ENCODE results near the gene SLC41A2. TPM values are rescaled to one million over a fixed set of nuclear protein-coding genes. Genes with fewer than 3 reads are reported as not detected.

Gene SLC41A2
- total and polyA plus RNA-seq, 2 donors (not counting 3 experiments of a cell fraction or from before 2014, with no cell fraction given), result 1.7 to 7.5 TPM

DNA sequence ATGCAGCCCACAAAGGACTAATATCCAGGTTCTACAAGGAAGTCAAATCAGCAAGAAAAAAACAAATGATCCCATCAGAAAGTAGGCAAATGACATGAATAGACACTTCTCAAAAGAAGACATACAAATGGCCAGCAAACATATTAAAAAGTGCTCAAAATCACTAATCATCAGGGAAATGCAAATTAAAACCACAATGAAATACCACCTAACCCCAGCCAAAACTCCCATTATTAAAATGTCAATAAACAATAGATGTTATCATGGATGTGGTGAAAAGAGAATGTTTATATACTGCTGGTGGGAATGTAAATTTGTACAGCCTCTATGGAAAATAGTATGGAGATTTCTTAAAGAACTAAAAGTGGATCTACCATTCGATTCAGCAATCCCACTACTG, 25.0 kb downstream of the SLC41A2 start:
- Histone ChIP-seq H2AFZ (ENCODE audit: low read depth, low read length) (no peak overlapping the region), H3K9ac (replicated peaks; ENCODE audit: extremely low read depth, insufficient read depth, low read length) (no peak overlapping the region), H3K27ac (ENCODE audit: insufficient read depth, low read depth, low read length) (no peak overlapping the region), H3K9me1 (replicated peaks; ENCODE audit: control insufficient read depth, extremely low read depth, insufficient read depth, low read length) (no peaks in the 10 kb centered on the region), H3K9me3 (replicated peaks; ENCODE audit: control insufficient read depth, insufficient read depth, low read length) (no peaks in the 10 kb centered on the region), H3K79me2 (ENCODE audit: control insufficient read depth, insufficient read depth, low read length) (no peaks in the 10 kb centered on the region), H4K20me1 (replicated peaks; ENCODE audit: control insufficient read depth, extremely low read depth, insufficient read depth, low read length) (no peaks in the 10 kb centered on the region), H3K27me3 (ENCODE audit: control insufficient read depth in 2 of 2, insufficient read depth in 2 of 2, low read length in 2 of 2) (no peaks in the 10 kb centered on the region), H3K36me3 (ENCODE audit: control insufficient read depth in 2 of 2, extremely low read depth in 1 of 2, insufficient read depth in 2 of 2, low read length in 2 of 2) (no peaks in the 10 kb centered on the region), H3K4me1 (ENCODE audit: control insufficient read depth, extremely low read depth, insufficient read depth, low read length) (no peaks in the 10 kb centered on the region), H3K4me3 (replicated peaks in 1 of 3; ENCODE audit: insufficient read depth in 1 of 3, low read depth in 1 of 3, low read length in 3 of 3) (no peak overlapping the region), H3K4me2 (ENCODE audit: insufficient read depth, low read length) (no peak overlapping the region)
- FAIRE-seq (no peak), DNase-seq (ENCODE audit: low read depth, low spot score) (no peak)
- dilution Hi-C loops (cut with MboI; ENCODE audit: extremely low pct_ligation_motif_present, low sequenced_read_pairs) (no loop called here), intact Hi-C loops (cut with micrococcal nuclease) (no loop called here)
- CTCF ChIA-PET, result no interaction called here
- no TSS peak for BruUV-seq (replicated peaks)
- POLR2A ChIA-PET, result no interaction called here
- no peak for TF ChIP-seq FOS (IDR thresholded peaks at IDR 0.05; ENCODE audit: borderline replicate concordance, insufficient read depth, low read length)
- TF ChIP-seq POLR2AphosphoS5 (IDR thresholded peaks at IDR 0.05; ENCODE audit: insufficient read depth, low read depth, low read length), result no peak
- no peak for TF ChIP-seq EZH2 (IDR thresholded peaks at IDR 0.05; ENCODE audit: borderline replicate concordance, low read depth, low read length, severe bottlenecking)
- no peak for TF ChIP-seq JUN (IDR thresholded peaks at IDR 0.05; ENCODE audit: borderline replicate concordance, insufficient read depth, insufficient read length, low read depth)
- no peak for TF ChIP-seq MYC (IDR thresholded peaks at IDR 0.05; ENCODE audit: low read depth, low read length)
- TF ChIP-seq, protein P1, sequence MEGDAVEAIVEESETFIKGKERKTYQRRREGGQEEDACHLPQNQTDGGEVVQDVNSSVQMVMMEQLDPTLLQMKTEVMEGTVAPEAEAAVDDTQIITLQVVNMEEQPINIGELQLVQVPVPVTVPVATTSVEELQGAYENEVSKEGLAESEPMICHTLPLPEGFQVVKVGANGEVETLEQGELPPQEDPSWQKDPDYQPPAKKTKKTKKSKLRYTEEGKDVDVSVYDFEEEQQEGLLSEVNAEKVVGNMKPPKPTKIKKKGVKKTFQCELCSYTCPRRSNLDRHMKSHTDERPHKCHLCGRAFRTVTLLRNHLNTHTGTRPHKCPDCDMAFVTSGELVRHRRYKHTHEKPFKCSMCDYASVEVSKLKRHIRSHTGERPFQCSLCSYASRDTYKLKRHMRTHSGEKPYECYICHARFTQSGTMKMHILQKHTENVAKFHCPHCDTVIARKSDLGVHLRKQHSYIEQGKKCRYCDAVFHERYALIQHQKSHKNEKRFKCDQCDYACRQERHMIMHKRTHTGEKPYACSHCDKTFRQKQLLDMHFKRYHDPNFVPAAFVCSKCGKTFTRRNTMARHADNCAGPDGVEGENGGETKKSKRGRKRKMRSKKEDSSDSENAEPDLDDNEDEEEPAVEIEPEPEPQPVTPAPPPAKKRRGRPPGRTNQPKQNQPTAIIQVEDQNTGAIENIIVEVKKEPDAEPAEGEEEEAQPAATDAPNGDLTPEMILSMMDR (IDR thresholded peaks at IDR 0.05; ENCODE audit: extremely low read depth in 1 of 2, insufficient read depth in 1 of 2, low read depth in 1 of 2, low read length in 2 of 2), result no peak
- TF ChIP-seq GATA2 (IDR thresholded peaks at IDR 0.05; ENCODE audit: insufficient read depth, insufficient read length, low read depth, low read length), result no peak
- no peak for TF ChIP-seq POLR2A (IDR thresholded peaks at IDR 0.05; ENCODE audit: low read depth, low read length)
- TF ChIP-seq, protein P2, sequence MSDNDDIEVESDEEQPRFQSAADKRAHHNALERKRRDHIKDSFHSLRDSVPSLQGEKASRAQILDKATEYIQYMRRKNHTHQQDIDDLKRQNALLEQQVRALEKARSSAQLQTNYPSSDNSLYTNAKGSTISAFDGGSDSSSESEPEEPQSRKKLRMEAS (IDR thresholded peaks at IDR 0.05; ENCODE audit: insufficient read depth, insufficient read length), result no peak

Measured in endothelial cell of umbilical vein (primary cell).